Panc1 (cell line): Measurements from ENCODE around the gene OPHN1. TPM values are rescaled to one million over a fixed set of nuclear protein-coding genes. Genes with fewer than 3 reads are reported as not detected.

ENCODE experiments used
- ATAC-seq: fragments of 200-7000 bp; cut with Tn5 transposase; 2 replicates; pipeline ENCODE4 v1.9.1; 2020; ENCODE audit warnings: mild to moderate bottlenecking, moderate library complexity
- BruUV-seq: library from RNA; stranded (reverse); fragments of 400-500 nt; replicated peaks from 2 replicates; lab custom pipeline; 2021; lab: Mats Ljungman, UMichigan
- CTCF ChIA-PET: fragments of 300-600 bp; sonication (Branson Sonifier 250); formaldehyde crosslinking; loops from one replicate; lab custom pipeline; 2022; ENCODE audit warnings: antibody characterized with exemption; lab: Charles Lee
- POLR2A ChIA-PET: fragments of 300-600 bp; sonication (Branson Sonifier 250); formaldehyde crosslinking; loops from one replicate; lab custom pipeline; 2022; ENCODE audit warnings: antibody characterized with exemption; lab: Charles Lee
- DNase-seq: peaks from one replicate; pipeline ENCODE4 v3.0.0-alpha.2; 2010; ENCODE audit warnings: low read depth, low spot score
- H3K27ac ChIP-seq: 2 replicates; pipeline ENCODE4 v1.5.1; 2011; ENCODE audit warnings: mild to moderate bottlenecking, low read length, inconsistent platforms
- H3K27me3 ChIP-seq: fragments of 200-500 bp; sonication (Bioruptor generic); 2 replicates; pipeline ENCODE4 v1.6.0; 2014; ENCODE audit warnings: low read length, inconsistent platforms; ENCODE audit not compliant: control insufficient read depth, insufficient read depth
- H3K36me3 ChIP-seq: fragments of 200-500 bp; sonication (Bioruptor generic); 2 replicates; pipeline ENCODE4 v1.5.1; 2014; ENCODE audit warnings: inconsistent platforms, mild to moderate bottlenecking, low read length, moderate library complexity; ENCODE audit not compliant: control insufficient read depth, insufficient read depth
- H3K4me1 ChIP-seq: 2 replicates; pipeline ENCODE4 v1.5.1; 2011; ENCODE audit warnings: inconsistent platforms, mild to moderate bottlenecking, low read length, moderate library complexity; ENCODE audit not compliant: control insufficient read depth, insufficient read depth
- H3K4me3 ChIP-seq, 2 experiments: 2 replicates each; pipeline ENCODE4 v1.5.1; 2011 to 2012; ENCODE audit warnings: low read depth in 2 of 2, low read length in 2 of 2, mild to moderate bottlenecking in 2 of 2, inconsistent platforms in 1 of 2, moderate library complexity in 1 of 2
- H3K9me3 ChIP-seq: fragments of 200-500 bp; sonication (Bioruptor generic); 2 replicates; pipeline ENCODE4 v1.5.1; 2014; ENCODE audit warnings: low read depth, mild to moderate bottlenecking, inconsistent platforms, low read length, moderate library complexity; ENCODE audit not compliant: control insufficient read depth, insufficient read depth
- CTCF ChIP-seq: fragments of 450-650 bp; IDR thresholded peaks from 2 replicates; pipeline ENCODE4 v1.5.1; 2017; ENCODE audit warnings: mild to moderate bottlenecking
- POLR2AphosphoS5 ChIP-seq: IDR thresholded peaks from 2 replicates; pipeline ENCODE4 v1.6.1; 2012; ENCODE audit warnings: mild to moderate bottlenecking, low read depth, low read length, moderate library complexity
- REST ChIP-seq, 2 experiments: IDR thresholded peaks; 2 replicates each; pipeline ENCODE4 v1.6.1; 2011 to 2012; ENCODE audit warnings: low read depth in 2 of 2, control low read depth in 1 of 2, low read length in 1 of 2, mild to moderate bottlenecking in 1 of 2, moderate library complexity in 1 of 2; ENCODE audit not compliant: insufficient read depth in 1 of 2
- SIN3A ChIP-seq: IDR thresholded peaks from 2 replicates; pipeline ENCODE4 v1.6.1; 2012; ENCODE audit warnings: low read depth, mild to moderate bottlenecking, low read length, moderate library complexity, borderline replicate concordance; ENCODE audit not compliant: insufficient read depth
- TCF7L2 ChIP-seq: IDR thresholded peaks from 2 replicates; pipeline ENCODE4 v1.6.1; 2011; ENCODE audit warnings: mild to moderate bottlenecking, low read depth, low read length, inconsistent platforms
- in situ Hi-C: cut with HindIII; loops from 2 replicates; pipeline ENCODE4 v1.10.0; 2016; ENCODE audit warnings: low sequenced_read_pairs, low pct_unique_long_range_greater_than_20kb
- intact Hi-C: fragments of 100-400 bp; cut with micrococcal nuclease; formaldehyde crosslinking; loops from one replicate; pipeline ENCODE4 v1.10.0; 2022; ENCODE audit not compliant: unreplicated experiment
- total RNA-seq: library from RNA; stranded (reverse); gene quantifications from one replicate; pipeline ENCODE4 v1.2.1, GENCODE V29; 2021; ENCODE audit not compliant: unreplicated experiment

The OPHN1 gene
- total RNA-seq, 1 experiment from 2014 or later: 8.8 TPM

- BruUV-seq: no TSS peak
Measured at GRCh38 chrX:68179355-68179754, 253.9 kb downstream of the OPHN1 start.

GRCh38 chrX:68177542-68177941, 255.8 kb downstream of the OPHN1 start:
- POLR2A ChIA-PET: no interaction called here
- in situ Hi-C loops: no loop called here

More at GRCh38 chrX:68179355-68179754, 253.9 kb downstream of the OPHN1 start:
- Histone ChIP-seq H3K4me3 (no peak overlapping the region), H3K27ac (no peak overlapping the region), H3K9me3 (no peaks in the 10 kb centered on the region), H3K27me3 (no peaks in the 10 kb centered on the region), H3K4me1 (no peaks in the 10 kb centered on the region), H3K36me3 (no peaks in the 10 kb centered on the region)
- POLR2A ChIA-PET: no interaction called here
- no peak for ATAC-seq
- CTCF ChIA-PET: no interaction called here
- intact Hi-C loops (no loop called here), in situ Hi-C loops (no loop called here)
- no peak for DNase-seq
- TF ChIP-seq SIN3A: no peak

More at GRCh38 chrX:68177542-68177941, 255.8 kb downstream of the OPHN1 start:
- H3K27ac ChIP-seq: no peak overlapping the region
- H3K4me3 ChIP-seq: no peak overlapping the region
- BruUV-seq: no TSS peak
- no peaks in the 10 kb centered on the region for H3K36me3 ChIP-seq
- TF ChIP-seq REST (IDR thresholded peaks at IDR 0.05; ENCODE audit: insufficient read depth in 1 of 2, low read depth in 2 of 2, low read length in 1 of 2) (no peak), SIN3A (no peak), CTCF (no peak), POLR2AphosphoS5 (no peak), TCF7L2 (no peak)
- H3K9me3 ChIP-seq: no peaks in the 10 kb centered on the region
- H3K27me3 ChIP-seq: no peaks in the 10 kb centered on the region
- no peak for DNase-seq
- ATAC-seq: no peak
- no peaks in the 10 kb centered on the region for H3K4me1 ChIP-seq
- CTCF ChIA-PET: no interaction called here
- intact Hi-C loops: no loop called here
